GM12878 (cell line): Measurements from ENCODE around the gene HLA-DPB1.

Source experiments
- ASH2L ChIP-seq: fragments of 300-600, 200-600 bp; sonication (generic); IDR thresholded peaks from 2 replicates; pipeline ENCODE4 v1.6.1; 2017; ENCODE audit warnings: low read depth, mild to moderate bottlenecking, borderline replicate concordance
- CBFB ChIP-seq: IDR thresholded peaks from 2 replicates; pipeline ENCODE4 v1.6.1; 2016; ENCODE audit warnings: antibody characterized with exemption, low read depth
- EZH2 ChIP-seq: IDR thresholded peaks from 2 replicates; pipeline ENCODE4 v1.6.1; 2012; ENCODE audit warnings: low read depth, mild to moderate bottlenecking, control low read depth, inconsistent platforms, low read length, borderline replicate concordance; ENCODE audit not compliant: control insufficient read depth
- FOXM1 ChIP-seq: IDR thresholded peaks from 2 replicates; pipeline ENCODE4 v1.6.1; 2012; ENCODE audit warnings: low read depth, mild to moderate bottlenecking, inconsistent platforms, low read length, moderate library complexity
- JUND ChIP-seq: IDR thresholded peaks from 2 replicates; pipeline ENCODE4 v1.6.1; 2012; ENCODE audit warnings: low read depth, mild to moderate bottlenecking, low read length, improper control_type of control experiment, moderate library complexity
- SIN3A ChIP-seq: IDR thresholded peaks from 2 replicates; pipeline ENCODE4 v1.6.1; 2012; ENCODE audit warnings: low read depth, low read length, improper control_type of control experiment
- SMAD1 ChIP-seq: fragments of 450-650 bp; IDR thresholded peaks from 2 replicates; pipeline ENCODE4 v1.6.1; 2018; ENCODE audit warnings: mild to moderate bottlenecking, low read depth; ENCODE audit not compliant: partially characterized antibody
- SRF ChIP-seq, 2 experiments: IDR thresholded peaks; 2 replicates each; pipeline ENCODE4 v1.6.1; 2011; ENCODE audit warnings: low read depth in 2 of 2, low read length in 2 of 2, mild to moderate bottlenecking in 1 of 2, moderate library complexity in 1 of 2
- SUPT20H ChIP-seq: IDR thresholded peaks from 2 replicates; pipeline ENCODE4 v1.6.1; 2011; ENCODE audit warnings: low read depth, mild to moderate bottlenecking, low read length, moderate library complexity, borderline replicate concordance; ENCODE audit not compliant: control insufficient read depth
- TAF1 ChIP-seq: IDR thresholded peaks from 2 replicates; pipeline ENCODE4 v1.6.1; 2011; ENCODE audit warnings: mild to moderate bottlenecking, low read depth, low read length, borderline replicate concordance
- YY1 ChIP-seq: IDR thresholded peaks from 2 replicates; pipeline ENCODE4 v1.6.1; 2011; ENCODE audit warnings: low read depth, mild to moderate bottlenecking, low read length
- TF ChIP-seq, protein P1 (sequence below), 3 experiments: IDR thresholded peaks in 2 of 3; conservative IDR thresholded peaks in 1 of 3; 2 replicates each; pipeline ENCODE4 v1.5.1; 2011; ENCODE audit warnings: low read depth in 3 of 3, low read length in 3 of 3, mild to moderate bottlenecking in 3 of 3, control low read depth in 2 of 3, moderate library complexity in 2 of 3, inconsistent platforms in 1 of 3, mixed read lengths in 1 of 3; ENCODE audit not compliant: control insufficient read depth in 2 of 3, insufficient read depth in 1 of 3; ENCODE audit errors: extremely low read depth in 1 of 3

GRCh38 chr6:33080127-33081089, 4.6 kb downstream of the HLA-DPB1 start:
- TF ChIP-seq SMAD1 (no peak), TAF1 (no peak; the same call in 1 of the 2 replicates), SUPT20H (no peak), FOXM1 (peak; percentile 34; the same call in 1 of the 2 replicates), ASH2L (no peak), SRF (IDR thresholded peaks at IDR 0.05; ENCODE audit: low read depth in 2 of 2, low read length in 2 of 2) (no peak), EZH2 (no peak), YY1 (no peak), SIN3A (no peak), CBFB (no peak), JUND (no peak)
- TF ChIP-seq, protein P1, sequence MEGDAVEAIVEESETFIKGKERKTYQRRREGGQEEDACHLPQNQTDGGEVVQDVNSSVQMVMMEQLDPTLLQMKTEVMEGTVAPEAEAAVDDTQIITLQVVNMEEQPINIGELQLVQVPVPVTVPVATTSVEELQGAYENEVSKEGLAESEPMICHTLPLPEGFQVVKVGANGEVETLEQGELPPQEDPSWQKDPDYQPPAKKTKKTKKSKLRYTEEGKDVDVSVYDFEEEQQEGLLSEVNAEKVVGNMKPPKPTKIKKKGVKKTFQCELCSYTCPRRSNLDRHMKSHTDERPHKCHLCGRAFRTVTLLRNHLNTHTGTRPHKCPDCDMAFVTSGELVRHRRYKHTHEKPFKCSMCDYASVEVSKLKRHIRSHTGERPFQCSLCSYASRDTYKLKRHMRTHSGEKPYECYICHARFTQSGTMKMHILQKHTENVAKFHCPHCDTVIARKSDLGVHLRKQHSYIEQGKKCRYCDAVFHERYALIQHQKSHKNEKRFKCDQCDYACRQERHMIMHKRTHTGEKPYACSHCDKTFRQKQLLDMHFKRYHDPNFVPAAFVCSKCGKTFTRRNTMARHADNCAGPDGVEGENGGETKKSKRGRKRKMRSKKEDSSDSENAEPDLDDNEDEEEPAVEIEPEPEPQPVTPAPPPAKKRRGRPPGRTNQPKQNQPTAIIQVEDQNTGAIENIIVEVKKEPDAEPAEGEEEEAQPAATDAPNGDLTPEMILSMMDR (IDR thresholded peaks at IDR 0.05 in 2 of 3, conservative IDR thresholded peaks at IDR 0.05 in 1 of 3; ENCODE audit: control insufficient read depth in 2 of 3, extremely low read depth in 1 of 3, insufficient read depth in 1 of 3, low read depth in 3 of 3, low read length in 3 of 3), result no peak
